Measurements from ENCODE around the gene ERN1. TPM values are rescaled to one million over a fixed set of nuclear protein-coding genes. Genes with fewer than 3 reads are reported as not detected.

Gene ERN1
- total RNA-seq, 4 donors from 2014 or later: 17.2 to 30.0 (median 24.0) TPM

DNA sequence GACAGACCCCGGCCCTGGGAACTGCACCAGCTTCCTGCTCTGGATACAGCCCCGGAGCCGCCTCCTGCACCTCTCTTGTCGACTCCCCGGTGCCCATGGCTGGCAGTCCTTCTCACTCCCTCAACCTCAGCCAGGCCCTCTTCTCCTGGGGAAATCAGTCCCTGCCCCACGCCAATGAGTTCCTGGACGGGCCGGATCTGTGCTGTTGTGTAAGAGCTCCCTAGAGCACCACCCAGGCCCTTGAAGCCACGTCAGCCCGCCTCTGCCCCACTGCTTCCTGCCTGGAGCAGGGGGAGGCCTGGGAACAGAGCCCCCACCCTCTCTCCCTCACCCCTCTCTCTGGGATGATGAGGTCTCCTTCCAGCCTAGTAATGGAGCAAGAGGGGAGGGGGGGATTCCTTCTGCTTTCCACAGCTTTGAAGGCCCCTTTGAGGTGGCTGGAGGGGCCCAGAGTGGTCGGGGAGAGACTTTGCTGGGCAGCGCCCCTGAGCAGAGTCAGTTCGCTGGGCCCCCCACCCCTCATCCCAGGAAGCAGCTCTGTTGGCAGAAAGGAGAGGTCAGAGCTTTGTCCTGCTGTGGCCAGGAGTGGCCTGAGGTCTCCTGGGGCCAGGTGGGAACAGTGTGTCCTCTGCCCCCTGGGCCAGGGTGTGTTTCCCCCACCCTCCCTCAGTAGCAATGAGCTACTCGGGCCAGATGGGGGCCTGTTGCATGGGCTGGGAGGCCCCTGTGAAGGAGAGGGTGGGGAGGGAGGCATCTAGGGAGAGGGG lies 128.0 kb downstream of the ERN1 start:
- Histone ChIP-seq H3K9me3 (no peaks in the 10 kb centered on the region), H3K27ac (peak overlapping the region in 2 of 4 donors; percentile 26 to 55), H3K27me3 (no peaks in the 10 kb centered on the region), H3K4me1 (peaks cover 0 to 24% (median 9%) of the 10 kb centered on the region in 4 donors), H3K4me3 (no peak overlapping the region), H3K36me3 (no peaks in the 10 kb centered on the region)
- no peak for TF ChIP-seq POLR2A (IDR thresholded peaks at IDR 0.05)
- TF ChIP-seq, protein P1, sequence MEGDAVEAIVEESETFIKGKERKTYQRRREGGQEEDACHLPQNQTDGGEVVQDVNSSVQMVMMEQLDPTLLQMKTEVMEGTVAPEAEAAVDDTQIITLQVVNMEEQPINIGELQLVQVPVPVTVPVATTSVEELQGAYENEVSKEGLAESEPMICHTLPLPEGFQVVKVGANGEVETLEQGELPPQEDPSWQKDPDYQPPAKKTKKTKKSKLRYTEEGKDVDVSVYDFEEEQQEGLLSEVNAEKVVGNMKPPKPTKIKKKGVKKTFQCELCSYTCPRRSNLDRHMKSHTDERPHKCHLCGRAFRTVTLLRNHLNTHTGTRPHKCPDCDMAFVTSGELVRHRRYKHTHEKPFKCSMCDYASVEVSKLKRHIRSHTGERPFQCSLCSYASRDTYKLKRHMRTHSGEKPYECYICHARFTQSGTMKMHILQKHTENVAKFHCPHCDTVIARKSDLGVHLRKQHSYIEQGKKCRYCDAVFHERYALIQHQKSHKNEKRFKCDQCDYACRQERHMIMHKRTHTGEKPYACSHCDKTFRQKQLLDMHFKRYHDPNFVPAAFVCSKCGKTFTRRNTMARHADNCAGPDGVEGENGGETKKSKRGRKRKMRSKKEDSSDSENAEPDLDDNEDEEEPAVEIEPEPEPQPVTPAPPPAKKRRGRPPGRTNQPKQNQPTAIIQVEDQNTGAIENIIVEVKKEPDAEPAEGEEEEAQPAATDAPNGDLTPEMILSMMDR (IDR thresholded peaks at IDR 0.05): no peak
- peak in 1 of 3 donors; percentile 64 for DNase-seq

GRCh38 chr17:64001091-64001579 lies 128.8 kb downstream of the ERN1 start:
- Histone ChIP-seq H3K36me3 (no peaks in the 10 kb centered on the region), H3K4me1 (peaks cover 0 to 24% (median 9%) of the 10 kb centered on the region in 4 donors), H3K9me3 (no peaks in the 10 kb centered on the region), H3K27ac (peak overlapping the region in 3 of 4 donors; percentile 5 to 26 (median 12)), H3K27me3 (no peaks in the 10 kb centered on the region), H3K4me3 (no peak overlapping the region)
- peak in 1 of 3 donors; percentile 35 for DNase-seq
- TF ChIP-seq, protein P1 (IDR thresholded peaks at IDR 0.05): no peak
- TF ChIP-seq POLR2A (IDR thresholded peaks at IDR 0.05): no peak

- H3K4me3 ChIP-seq: no peak overlapping the region
- no peak overlapping the region for H3K27ac ChIP-seq
- H3K4me1 ChIP-seq: peaks cover 0 to 18% (median 8%) of the 10 kb centered on the region in 4 donors
- no peaks in the 10 kb centered on the region for H3K9me3 ChIP-seq
- H3K27me3 ChIP-seq: no peaks in the 10 kb centered on the region
- TF ChIP-seq POLR2A (IDR thresholded peaks at IDR 0.05): no peak
- TF ChIP-seq, protein P1 (IDR thresholded peaks at IDR 0.05): no peak
- no peaks in the 10 kb centered on the region for H3K36me3 ChIP-seq
- peak in 1 of 3 donors; percentile 44 for DNase-seq
These were observed 130.0 kb downstream of the ERN1 start for GRCh38 chr17:63999680-64000531.

GRCh38 chr17:63998721-63999679 lies 130.9 kb downstream of the ERN1 start:
- Histone ChIP-seq H3K27me3 (no peaks in the 10 kb centered on the region), H3K27ac (peak overlapping the region in 1 of 4 donors; percentile 28), H3K4me3 (peak overlapping the region; percentile 51 to 68 (median 64)), H3K9me3 (no peaks in the 10 kb centered on the region), H3K4me1 (peaks cover 0 to 18% (median 8%) of the 10 kb centered on the region in 4 donors), H3K36me3 (no peaks in the 10 kb centered on the region)
- TF ChIP-seq POLR2A (IDR thresholded peaks at IDR 0.05): no peak
- TF ChIP-seq, protein P1 (IDR thresholded peaks at IDR 0.05): no peak
- peak in 1 of 3 donors; percentile 46 for DNase-seq

All from Peyer's patch (tissue), 4 donors.